CD4-positive, alpha-beta T cell treated with Interleukin-21 for 1 hour (primary cell): ENCODE results near the gene LUC7L3.
"Not testable (repeated sequence)": the region's sequence is repeated elsewhere in the genome, so short reads cannot be mapped to it uniquely, and the experiment has no call there.

Experiments used
- DNase-seq: peaks from one replicate; pipeline ENCODE4 v3.0.0-alpha.2; 2020

Gene LUC7L3

DNA sequence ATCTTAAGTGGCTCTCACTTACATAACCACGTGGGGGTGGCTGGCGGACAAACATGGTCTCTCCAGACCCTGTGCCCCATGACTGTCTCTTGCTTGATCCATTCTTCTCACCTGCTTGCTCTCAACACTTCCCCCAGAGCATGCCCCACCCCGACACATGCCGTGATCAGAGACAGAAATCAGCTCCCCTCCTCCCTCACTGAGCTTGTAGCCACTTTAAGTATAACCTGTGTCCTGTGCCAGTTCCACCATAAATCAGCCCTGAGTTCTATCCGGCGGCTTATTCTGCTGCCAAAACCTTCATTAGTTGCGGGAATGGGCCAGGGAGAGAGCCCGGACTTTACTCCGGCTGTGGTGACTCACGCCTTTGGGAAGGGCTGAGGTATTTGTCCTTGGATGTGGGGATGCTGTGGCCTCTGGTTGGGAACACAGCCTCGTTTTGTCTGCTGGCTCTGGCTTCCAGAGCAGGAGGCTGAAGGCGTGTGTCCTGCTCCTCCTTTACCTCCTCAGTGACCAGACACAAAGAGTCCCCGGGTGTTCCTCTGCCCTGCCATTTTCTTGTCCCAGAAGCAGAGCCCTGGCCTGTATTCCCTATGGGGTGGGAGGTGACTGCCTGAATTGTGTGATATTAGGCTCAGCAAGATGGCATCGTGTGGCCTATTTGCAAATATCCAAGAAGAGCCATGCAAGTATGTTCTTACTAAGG lies 32.8 kb upstream of the LUC7L3 start:
- DNase-seq, result no peak

DNA sequence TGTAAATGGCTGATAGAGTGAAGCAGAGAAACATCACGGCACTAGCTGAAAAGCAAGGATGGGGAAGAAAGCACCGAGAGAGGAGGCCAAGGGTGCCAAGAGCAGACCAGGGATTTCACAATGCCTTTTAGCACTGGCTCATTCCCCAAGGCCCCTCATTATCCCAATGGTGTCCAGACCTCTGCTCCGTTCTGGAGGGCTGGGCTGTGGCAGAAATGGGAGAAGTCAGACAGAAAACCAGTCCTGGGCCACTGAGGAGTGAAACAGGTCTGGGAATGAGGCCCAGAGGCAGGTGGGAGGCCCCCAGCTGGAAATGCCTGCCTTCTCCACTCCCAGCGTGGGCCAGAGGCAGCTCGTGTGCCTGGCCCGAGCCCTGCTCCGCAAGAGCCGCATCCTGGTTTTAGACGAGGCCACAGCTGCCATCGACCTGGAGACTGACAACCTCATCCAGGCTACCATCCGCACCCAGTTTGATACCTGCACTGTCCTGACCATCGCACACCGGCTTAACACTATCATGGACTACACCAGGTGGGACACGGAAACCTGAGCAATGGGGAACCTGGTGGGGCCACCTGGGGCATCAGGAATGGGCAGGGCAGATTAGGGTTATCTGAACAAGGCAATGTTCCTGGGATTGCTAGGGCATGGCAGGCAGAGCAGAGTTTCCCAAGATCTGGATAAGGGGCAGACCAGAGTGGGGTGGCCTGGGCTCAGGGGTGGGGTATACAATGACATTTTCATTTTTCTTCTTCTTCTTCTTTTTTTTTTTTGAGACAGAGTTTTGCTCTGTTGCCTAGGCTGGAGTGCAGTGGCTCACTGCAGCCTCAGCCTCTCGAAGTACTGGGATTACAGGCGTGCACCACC lies 32.0 kb upstream of the LUC7L3 start:
- DNase-seq, result no peak

DNA sequence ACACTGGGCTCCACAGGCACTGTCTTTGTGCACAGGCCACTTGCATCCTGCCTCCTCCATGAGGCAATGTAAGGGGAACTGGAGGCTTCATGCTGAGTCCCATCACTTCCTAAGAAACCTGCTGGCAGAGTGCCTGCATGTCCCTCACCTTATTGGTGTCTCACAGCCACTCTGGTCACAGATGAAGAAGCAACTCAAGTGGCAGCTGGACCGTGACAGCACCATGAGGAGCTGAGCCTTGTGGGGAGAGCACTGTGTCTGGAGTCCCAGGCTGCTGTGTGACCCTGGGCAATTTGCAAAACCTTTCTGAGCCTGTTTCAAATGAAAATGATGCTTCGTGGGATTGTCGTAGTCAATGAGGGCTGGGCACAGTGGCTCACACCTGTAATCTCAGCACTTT lies 31.2 kb upstream of the LUC7L3 start:
- no peak for DNase-seq

DNA sequence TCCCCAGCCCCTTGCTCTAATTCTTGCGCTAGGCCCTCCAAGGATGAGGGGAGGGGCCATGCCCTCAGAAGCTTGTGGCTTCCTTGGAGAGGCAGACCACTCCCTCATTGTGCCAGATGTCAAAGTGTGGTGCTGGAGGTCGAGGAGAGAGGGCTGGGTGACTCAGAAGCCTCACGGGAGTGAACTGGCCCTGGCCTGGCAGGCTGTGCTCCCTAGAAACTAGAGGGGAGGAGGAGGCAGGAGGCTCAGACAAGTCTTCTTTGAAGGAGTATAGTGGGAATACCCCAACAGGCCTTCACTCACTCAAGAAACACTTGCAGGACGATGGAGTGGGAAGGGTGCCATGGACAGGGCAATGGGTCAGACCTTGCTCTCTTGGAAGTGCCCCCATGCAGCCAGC lies 30.2 kb upstream of the LUC7L3 start:
- no peak for DNase-seq

DNA sequence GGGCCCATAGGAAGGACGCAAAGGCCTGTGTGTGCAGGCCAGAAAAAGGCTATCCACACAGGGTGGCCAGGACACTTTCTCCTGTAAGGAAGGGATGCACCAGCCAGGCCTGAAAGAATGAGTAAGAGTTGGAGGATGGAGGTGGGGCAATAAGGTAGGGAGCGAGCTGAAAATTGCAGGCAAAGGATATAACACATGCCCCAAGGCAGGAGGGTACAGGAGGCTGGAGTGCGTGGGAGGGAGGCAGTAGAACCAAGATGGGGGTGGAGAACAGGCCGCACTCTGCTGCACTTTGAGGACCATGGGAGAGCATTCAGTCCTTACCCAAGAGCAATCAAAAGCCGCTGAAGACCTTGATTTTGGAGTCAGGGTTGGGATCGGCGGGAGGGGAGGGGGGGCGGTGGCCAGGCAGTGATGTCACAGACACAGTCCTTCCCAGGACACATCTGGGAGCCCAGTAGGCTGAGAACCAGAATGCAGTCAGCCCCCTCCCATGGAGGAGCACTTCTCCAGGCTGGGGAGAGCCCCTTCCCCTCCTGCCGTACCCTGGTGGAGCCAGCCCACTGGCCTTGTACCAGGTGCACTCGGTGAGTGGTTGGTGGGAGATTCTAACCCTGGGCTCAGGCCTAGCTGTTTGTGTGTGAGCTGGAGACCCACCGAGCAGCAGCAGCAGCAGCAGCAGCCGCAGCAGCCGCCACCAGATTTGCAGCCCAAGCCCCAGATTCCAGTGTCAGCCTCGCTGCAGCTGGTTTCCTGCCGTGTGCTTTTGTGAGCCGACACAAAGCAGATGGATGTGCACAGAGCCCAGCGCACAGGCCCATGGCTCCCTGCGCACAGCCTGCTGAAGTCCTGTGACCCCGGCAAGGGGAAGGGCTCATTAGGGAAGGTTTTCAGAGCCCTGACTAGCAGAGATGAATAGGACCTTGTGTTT lies 29.2 kb upstream of the LUC7L3 start:
- no peak for DNase-seq

DNA sequence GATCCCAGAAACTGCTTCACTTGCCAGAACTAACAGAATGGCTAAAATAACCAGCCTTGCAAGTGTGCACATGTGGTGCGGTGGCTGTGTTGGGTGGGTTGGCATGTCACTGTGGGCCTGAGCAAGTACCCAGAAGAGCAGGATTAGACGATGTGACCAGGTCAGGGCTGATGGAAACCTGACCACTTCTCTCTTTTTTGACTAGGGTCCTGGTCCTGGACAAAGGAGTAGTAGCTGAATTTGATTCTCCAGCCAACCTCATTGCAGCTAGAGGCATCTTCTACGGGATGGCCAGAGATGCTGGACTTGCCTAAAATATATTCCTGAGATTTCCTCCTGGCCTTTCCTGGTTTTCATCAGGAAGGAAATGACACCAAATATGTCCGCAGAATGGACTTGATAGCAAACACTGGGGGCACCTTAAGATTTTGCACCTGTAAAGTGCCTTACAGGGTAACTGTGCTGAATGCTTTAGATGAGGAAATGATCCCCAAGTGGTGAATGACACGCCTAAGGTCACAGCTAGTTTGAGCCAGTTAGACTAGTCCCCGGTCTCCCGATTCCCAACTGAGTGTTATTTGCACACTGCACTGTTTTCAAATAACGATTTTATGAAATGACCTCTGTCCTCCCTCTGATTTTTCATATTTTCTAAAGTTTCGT lies 28.4 kb upstream of the LUC7L3 start:
- no peak for DNase-seq

DNA sequence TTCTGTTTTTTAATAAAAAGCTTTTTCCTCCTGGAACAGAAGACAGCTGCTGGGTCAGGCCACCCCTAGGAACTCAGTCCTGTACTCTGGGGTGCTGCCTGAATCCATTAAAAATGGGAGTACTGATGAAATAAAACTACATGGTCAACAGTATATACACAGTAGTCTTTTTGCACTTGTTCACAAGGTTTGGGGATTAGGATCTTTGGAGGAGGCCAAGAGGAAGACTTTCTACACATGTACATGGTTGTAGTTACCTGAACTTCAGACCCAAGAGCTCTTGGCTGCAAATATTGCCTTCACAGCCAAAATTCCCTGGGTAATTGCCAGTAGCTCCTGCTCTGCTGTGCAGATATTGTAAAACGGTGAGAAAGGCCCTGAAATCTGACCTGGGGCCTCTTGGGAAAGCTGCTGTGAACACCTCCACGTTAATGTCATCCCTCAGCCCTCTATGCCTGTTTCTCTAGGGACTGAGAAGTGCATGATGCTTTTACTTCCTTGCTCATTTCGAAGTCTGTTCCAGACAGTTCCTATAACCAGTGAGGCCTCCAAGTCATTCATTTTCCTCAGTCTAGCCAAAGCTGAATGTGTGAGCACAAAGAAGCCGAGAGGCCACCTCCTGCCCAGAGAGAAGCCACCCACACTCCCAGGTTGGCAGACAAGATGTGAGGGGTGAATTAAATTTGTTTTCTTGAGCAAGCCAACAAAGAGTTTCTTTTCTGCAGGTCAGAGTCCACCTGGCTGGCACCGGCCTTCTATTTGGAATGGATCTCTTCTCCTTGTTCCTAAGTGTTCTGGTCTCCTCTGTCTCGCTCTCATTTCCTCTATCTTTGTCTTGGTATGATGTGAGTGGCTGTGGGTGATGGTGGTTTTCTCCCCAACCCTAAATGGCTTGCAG lies 27.6 kb upstream of the LUC7L3 start:
- DNase-seq, result no peak

DNA sequence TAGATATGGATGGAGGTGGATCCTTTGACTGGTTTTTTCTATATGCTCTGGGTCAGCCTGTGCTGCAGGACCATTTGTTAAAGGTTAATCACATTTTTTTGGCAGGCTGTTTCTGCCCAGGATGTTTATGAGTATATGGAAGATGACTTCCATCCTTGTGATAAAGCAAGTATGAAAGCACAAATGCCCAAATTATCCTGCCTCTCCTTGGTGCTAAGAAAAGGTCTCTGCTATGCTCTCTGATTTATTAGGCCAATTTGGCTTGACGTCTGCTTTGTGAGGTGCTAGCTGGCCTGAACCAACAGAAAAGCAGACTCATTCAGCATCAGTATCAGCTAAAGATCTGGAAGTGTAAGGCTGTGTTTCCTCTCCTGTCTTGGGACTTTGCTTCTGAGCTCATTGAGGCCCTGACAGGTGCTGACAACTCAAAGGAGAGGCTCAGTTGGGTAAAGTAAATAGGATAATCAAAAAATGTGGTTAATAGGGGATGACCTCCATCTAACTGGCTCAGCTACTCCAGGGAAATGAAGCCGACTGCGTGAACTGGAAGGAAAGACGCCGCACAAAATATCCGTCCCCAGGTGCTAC lies 26.9 kb upstream of the LUC7L3 start:
- no peak for DNase-seq

DNA sequence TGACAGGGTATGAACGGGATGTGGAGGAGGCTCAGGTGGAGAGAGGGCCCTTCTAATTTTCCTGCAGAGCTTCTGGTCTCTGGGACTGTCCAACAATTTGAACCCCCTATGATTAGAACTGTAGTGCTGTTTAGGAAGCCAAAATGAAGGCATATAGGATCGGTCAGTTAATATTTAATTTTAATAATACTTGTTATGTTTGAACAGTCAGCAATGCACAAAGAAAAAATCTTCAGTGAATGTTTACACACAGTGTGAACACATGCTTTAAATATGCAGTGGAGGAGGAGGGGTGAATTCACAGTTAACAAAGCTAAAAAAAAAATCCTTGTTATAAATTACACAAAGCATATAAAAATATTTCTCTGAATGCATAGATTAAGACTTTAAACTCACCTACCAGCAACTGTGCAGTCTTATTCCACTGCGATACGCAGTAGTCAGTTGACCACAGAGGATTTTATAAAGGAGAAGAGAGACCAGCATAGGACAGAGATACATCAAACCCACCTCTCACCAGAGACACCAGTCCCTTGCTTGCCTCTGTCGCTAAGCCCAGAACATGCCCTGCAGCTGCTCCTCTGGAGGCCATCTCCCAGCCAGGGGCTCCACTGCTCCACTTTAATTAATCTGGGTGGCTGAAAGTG lies 26.2 kb upstream of the LUC7L3 start:
- no peak for DNase-seq

DNA sequence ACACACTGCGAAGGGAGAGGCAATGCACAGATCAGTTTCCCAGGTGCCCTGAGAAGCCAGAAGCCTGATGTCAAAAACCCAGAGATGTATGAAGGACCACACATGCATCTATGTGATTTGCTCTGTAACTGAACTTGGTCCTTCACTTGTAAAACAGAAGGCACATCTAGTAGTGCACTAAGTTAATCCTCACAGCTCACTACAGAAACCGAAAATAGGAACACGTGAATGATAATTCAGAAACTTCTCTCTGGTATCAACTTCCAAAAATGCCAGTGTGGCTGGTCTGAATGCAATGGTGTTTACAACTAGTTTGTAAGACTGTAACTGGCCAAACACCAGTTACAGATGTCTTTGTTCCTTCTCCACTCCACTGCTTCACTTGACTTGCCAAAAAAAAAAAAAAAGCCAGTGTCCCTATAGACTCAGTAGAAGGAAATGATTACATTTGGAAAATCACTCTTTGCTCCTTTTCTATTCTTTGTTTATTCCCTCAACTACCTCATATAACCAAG lies 23.0 kb upstream of the LUC7L3 start:
- DNase-seq, result no peak

DNA sequence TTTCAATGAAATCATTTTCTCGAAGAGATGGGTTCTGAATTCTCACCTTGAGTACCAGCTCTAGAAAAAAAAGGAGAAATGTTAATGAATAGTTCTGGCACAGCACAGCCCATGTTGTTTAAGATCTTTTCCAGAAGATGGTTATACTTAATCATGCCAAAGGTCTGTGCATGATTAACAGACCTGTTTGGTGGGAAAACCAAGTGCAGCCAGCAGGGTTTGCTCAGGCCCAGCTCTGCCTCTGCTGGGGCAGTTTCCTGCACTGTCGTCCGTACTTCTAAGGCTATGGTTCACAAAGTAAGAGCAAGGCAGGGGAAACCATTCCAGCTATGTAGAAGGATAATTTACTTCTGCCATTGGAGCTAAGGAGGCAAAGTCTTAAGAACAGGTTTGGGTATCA lies 22.3 kb upstream of the LUC7L3 start:
- DNase-seq, result no peak

DNA sequence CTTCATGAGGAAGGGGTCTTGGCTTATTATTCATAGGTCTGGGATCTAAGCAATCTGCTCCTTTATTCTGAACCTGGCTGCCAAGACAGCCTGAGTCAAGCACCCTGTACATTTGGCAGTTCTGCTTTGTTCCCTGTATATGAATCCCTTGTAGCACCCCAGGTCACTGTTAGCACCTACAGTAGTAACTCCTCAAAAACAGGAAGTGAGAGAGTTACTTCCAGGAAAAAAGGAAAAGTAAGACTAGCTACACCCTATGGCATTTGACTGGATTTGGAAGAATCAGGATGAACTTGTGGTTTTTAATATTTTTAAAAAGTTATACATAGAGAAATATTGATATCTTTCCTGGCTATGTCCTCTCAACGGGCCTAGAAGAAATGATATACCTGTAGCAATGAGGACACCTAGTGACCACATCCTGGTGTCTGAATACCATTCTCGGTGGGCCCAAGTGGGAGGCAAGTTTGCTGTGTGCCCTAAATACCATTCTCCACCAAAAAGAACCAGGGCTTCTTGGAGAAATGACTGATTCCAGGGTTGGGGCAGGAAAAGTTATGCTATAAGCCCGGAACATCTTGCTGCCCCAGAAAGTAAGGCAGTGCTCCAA lies 21.6 kb upstream of the LUC7L3 start:
- no peak for DNase-seq

DNA sequence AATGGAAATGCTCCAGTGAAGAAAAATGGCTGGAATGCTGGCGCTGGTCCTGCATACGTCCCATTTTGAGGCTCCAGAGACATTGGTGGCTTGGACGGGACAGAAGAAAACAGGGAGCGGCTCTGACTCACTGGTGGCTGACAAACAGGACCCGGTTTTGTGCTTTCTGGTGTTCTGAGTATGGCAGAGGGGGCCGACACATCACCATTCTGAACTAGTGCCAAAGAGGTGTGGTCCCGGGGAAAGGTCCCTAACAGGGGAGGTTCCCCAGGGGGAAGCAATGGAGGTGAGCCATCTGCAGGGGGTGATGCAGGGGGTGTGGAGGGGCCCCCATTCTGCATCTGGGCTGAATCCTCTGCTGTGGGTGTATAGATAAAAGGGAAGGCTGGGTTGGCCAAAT lies 20.0 kb upstream of the LUC7L3 start:
- DNase-seq, result no peak

DNA sequence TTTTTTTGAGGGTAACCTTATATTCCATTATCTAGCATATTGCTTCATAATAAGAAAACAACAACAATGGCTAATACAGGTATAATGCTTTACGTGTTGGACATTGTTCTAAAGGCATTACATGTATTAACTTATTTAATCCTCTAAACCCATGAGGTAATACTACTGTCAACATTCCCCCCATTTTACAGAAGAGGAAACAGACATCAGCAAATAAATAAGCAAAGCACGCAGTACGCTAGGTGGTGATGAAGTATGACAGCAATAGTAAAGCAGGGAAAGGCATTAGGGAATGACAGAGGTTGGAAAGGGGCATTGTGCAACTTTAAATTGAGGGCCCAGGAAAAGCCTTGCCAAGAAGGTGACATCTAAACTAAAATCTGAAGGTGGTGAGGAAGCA lies 16.2 kb upstream of the LUC7L3 start:
- DNase-seq, result no peak

DNA sequence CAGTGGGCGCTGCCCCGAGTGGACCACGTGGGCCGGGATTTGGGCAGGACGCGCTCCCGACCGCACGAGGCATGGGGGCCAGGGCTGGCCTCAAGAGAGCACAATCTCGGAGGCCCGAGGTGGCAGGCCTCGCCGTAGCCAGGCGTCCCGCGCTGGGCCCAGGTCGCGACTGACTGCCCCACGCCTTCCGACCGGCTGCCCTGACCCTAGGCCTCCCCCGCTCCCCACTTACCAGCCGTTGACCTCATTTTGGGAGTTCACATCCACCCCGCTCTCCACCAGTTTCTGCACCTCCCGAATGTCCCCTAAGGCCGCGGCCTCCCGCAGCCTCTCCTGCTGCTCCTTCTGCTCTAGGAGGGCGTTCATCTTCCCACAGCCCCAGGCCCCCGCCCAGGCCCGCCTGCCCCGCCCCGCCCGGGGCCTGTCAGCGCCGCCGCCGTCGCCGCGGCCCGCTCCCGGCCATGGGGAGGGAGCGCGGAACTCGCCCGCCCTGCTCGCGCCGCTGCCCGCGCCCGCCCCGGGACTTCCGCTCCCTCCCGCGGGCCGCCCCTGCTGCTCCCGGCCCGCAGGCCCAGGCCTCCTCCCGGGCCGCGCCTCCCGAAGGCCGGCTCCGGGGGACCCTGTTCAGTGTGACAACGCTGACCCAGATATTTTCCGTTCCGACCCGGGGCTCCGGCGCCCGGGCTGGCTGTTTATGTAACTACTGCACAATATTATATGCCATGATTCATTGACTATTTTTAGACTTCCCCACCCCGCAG lies 11.9 kb upstream of the LUC7L3 start, which contains the start of gene ANKRD40:
Gene ANKRD40, minus strand, starts transcription at position 626 of the 761 bp plus-strand sequence. Its CDS starts 260 bp downstream, at position 366.
- peak; percentile 95 for DNase-seq

DNA sequence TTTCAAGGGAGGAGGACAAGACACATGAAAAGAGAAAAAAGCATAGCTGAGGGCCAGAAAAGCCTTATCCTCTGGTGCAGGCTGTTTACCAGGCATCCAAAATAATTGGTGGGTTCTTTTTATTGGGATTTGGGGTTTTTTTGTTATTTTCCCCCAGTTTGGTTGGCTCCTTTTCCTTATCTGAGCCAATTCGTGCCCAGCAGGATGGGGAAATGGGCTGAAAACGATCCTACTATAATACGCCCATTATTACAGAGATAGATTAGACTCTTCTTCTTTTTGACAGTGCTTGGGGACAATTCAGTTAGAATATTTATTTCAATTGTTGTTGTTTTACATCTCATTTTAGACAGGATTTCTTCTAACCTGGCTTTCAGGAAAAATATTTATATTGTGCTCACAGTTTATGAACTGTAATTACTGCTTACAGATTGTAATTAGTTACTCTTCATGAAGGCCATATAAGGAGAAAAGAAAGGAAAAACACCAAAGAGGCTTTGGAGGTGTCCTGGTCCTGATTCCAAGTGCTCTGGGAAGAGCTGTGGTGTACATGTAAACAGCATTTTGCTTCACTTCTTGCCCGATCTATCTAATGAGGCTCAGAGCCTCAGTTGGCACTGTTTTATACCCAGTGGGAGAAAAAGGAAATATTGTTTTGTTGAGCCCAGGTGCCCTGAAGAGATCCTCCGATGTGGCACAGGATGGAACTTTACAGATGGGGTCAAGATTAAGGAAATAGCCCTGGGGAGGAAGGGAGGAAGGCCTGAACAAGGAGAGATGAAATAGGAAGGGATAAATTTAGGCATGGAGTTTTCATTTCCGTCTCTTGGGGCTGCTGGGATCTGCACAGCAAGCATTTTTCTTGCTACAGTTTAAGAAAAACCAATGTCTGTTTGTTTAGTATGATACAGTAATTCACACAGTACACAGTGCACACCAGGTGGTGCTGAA lies 11.1 kb upstream of the LUC7L3 start:
- DNase-seq, result no peak

DNA sequence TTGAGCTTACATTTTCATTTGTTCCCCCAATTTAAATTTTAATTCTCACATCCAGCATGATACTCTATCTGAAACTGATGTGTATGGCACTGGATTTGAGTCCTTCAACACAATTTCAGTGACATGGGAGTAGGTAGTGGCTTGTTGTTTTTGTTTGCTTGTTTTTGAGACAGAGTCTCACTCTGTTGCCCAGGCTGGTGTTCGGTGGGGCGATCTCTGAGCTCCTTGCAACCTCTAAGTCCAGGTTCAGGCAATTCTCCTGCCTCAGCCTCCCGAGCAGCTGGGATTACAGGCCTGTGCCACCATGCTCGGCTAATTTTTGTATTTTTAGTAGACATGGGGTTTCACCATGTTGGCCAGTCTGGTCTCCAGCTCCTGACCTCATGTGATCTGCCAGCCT lies 10.3 kb upstream of the LUC7L3 start:
- not testable (repeated sequence) for DNase-seq

DNA sequence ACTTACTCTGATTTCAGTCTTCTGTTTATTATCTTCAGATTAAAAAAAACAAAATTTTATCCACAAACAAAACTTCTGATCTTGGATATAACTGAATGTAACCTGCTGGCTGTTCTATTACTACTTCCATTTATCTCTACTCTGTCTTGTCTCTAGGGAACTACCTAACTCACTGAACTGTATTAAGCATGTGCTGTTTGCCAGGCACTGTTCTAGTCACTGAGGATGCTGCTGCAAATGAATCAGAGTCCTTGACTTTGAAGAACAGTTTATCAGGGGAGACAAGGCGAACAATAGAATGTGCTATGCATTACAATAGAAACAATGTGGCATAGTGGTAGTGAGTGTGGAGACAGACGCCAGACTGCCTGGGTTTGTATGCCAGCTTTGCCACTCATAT lies 9.4 kb upstream of the LUC7L3 start:
- DNase-seq, result no peak
